NCI-H146 treated with DMSO at 0.1 percent for 48 hours (cell line): ENCODE results near the gene SPDYA.
"Not testable (repeated sequence)": the region's sequence is repeated elsewhere in the genome, so short reads cannot be mapped to it uniquely, and the experiment has no call there.

Experiments used
- DNase-seq: peaks from one replicate; lab custom pipeline; 2025; ENCODE audit not compliant: unreplicated experiment; lab: John Stamatoyannopoulos, UW

Gene SPDYA

GRCh38 chr2:28810384-28811285 lies at the start of gene SPDYA:
Gene SPDYA (plus strand): TSS chr2:28810834. CDS start chr2:28816015, 5,181 bp downstream.
- peak; percentile 10 for DNase-seq

GRCh38 chr2:28761420-28761819 lies 49.2 kb upstream of the SPDYA start:
- DNase-seq, result no peak

GRCh38 chr2:28764909-28765711 lies 45.5 kb upstream of the SPDYA start:
- DNase-seq, result no peak

- DNase-seq, result no peak
Measured at GRCh38 chr2:28766070-28766469, 44.6 kb upstream of the SPDYA start.

GRCh38 chr2:28767337-28767736 lies 43.3 kb upstream of the SPDYA start:
- DNase-seq, result no peak

GRCh38 chr2:28768422-28768821 lies 42.2 kb upstream of the SPDYA start:
- DNase-seq, result no peak

GRCh38 chr2:28768952-28769351 lies 41.7 kb upstream of the SPDYA start:
- DNase-seq, result no peak

GRCh38 chr2:28772351-28772750 lies 38.3 kb upstream of the SPDYA start:
- DNase-seq, result no peak

- no peak for DNase-seq
Measured at GRCh38 chr2:28776471-28776870, 34.2 kb upstream of the SPDYA start.

- DNase-seq, result no peak
Measured at GRCh38 chr2:28778392-28778791, 32.2 kb upstream of the SPDYA start.

- DNase-seq, result no peak
Measured at GRCh38 chr2:28779001-28779400, 31.6 kb upstream of the SPDYA start.

- DNase-seq, result no peak
Measured at GRCh38 chr2:28780496-28780895, 30.1 kb upstream of the SPDYA start.

GRCh38 chr2:28782423-28782822 lies 28.2 kb upstream of the SPDYA start:
- no peak for DNase-seq

- not testable (repeated sequence) for DNase-seq
Measured at GRCh38 chr2:28784570-28784969, 26.1 kb upstream of the SPDYA start.

- no peak for DNase-seq
Measured at GRCh38 chr2:28796620-28797019, 14.0 kb upstream of the SPDYA start.

- no peak for DNase-seq
Measured at GRCh38 chr2:28801726-28802125, 8.9 kb upstream of the SPDYA start.

- no peak for DNase-seq
Measured at GRCh38 chr2:28802975-28803429, 7.6 kb upstream of the SPDYA start.

- DNase-seq, result no peak
Measured at GRCh38 chr2:28809927-28810326, 707 bp upstream of the SPDYA start.

- DNase-seq, result no peak
Measured at GRCh38 chr2:28818053-28818452, 7.4 kb downstream of the SPDYA start.

GRCh38 chr2:28821295-28821958 lies 10.8 kb downstream of the SPDYA start:
- peak; percentile 32 for DNase-seq

- no peak for DNase-seq
Measured at GRCh38 chr2:28822036-28822435, 11.4 kb downstream of the SPDYA start.
